GM12892 (cell line): ENCODE data around the gene ACP4.

Source experiments
- POLR2A ChIP-seq: IDR thresholded peaks from 2 replicates; pipeline ENCODE4 v1.6.1; 2011; ENCODE audit warnings: low read depth, low read length, control low read depth
- POLR2AphosphoS5 ChIP-seq: IDR thresholded peaks from 2 replicates; pipeline ENCODE4 v1.6.1; 2011; ENCODE audit warnings: low read depth, low read length, control low read depth

- no peak for TF ChIP-seq POLR2AphosphoS5
- no peak for TF ChIP-seq POLR2A
These were observed 43.6 kb downstream of the ACP4 start for GRCh38 chr19:50833802-50834167.
